Right forelimb (tissue), 1 donor: Measurements from ENCODE around the gene LDLRAD2.
A peak's percentile ranks its signal among the peaks of the same experiment; 100 is the strongest.
"Not testable (repeated sequence)": the region's sequence is repeated elsewhere in the genome, so short reads cannot be mapped to it uniquely, and the experiment has no call there.

Experiments used
- DNase-seq: peaks from one replicate; pipeline ENCODE4 v3.0.0-alpha.2; 2018

The LDLRAD2 gene

DNA sequence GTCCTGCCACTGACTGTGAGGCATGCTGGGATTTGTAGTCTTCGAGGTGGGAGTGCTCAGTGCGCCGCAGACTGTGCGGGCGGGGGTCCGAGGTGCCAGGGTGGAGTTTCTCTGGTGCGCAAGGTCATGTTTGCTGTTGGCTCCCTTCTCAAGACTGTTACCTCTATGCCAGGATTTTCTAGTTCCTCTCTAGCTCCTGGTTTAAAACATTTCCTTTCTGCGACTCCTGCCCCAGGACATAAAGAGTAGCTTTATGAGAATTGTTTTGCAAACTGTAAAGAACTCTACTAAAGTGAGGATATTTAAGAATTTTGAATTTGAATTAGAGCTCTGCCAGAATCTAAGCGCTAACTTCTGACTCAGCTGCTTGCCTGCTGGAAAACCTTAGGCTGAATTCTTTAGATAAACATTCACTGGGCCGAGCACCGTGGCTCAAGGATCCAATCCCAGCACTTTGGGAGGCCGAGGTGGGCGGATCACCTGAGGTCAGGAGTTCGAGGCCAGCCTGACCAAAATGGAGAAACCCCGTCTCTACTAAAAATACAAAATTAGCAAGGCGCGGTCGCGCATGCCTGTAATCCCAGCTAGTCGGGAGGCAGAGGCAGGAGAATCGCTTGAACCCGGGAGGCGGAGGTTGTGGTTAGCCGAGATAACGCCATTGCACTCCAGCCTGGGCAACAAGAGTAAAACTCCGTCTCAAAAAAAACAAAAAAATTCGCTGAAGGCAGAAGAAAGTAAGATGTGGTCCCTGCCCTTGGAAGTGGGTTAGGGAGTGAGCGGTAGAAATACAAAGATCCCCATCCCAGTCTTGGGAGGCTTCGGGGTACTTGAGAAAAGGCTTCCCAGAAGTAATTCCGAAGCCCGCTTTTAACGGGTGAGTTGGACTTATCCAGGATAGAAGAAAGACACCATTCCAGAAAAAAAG is 28.1 kb upstream of the LDLRAD2 start:
- DNase-seq, result peak; percentile 97

DNA sequence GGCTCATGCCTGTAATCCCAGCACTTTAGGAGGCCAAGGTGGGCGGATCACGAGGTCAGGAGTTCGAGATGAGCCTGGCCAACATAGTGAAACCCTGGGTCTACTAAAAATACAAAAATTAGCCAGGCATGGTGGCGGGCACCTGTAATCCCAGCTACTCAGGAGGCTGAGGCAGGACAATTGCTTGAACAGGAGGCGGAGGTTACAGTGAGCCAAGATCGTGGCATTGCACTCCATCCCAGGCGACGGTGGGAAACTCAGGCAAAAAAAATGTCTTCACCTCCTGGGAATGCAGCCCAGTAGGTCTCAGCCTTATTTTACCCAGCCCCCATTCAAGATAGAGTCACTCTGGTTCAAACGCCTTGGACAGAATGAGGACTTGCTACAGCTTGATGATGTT is 26.3 kb upstream of the LDLRAD2 start:
- DNase-seq, result not testable (repeated sequence)

- DNase-seq, result no peak
Observed at GRCh38 chr1:21786640-21787039, 25.4 kb upstream of the LDLRAD2 start.

GRCh38 chr1:21793104-21793503 is 19.0 kb upstream of the LDLRAD2 start:
- DNase-seq, result no peak

DNA sequence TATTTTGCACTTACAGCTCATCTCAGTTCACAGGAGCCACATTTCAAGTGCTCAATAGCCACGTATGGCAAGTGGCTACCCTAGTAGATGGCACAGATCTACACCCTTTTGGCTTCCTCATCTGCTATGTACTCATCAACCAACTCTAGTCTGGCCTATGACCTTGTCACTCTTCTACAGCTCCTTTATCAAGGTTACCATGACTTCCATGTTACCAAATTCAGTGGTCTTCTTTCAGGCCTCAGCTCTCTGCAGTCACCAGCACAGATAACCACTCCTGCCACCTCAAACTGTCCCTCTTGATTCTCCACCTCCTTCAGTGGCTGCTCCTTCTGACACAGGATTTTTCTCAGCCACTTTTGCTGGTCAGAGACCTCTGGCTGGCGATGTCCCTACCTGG is 17.4 kb upstream of the LDLRAD2 start:
- DNase-seq, result no peak

DNA sequence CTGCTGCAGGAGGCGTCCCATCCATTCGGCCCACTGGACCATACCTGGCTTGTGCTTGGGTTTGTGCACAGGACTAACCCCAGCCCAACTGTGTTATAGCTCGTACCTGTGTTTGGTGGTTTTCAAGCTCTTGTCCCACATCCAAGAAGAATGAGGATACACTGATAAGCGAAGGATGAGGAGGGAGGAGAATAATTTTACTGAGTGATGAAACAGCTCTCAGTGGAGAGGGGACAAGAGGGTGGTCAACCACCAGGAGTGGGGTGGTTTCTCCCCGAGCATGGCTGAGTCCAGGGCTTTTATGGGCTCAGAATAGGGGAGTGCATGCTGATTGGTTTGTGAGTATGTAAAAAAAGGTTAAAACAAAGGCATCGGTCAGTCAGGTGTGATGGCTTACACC is 17.0 kb upstream of the LDLRAD2 start:
- no peak for DNase-seq

- no peak for DNase-seq
Observed at GRCh38 chr1:21799730-21800129, 12.3 kb upstream of the LDLRAD2 start.

GRCh38 chr1:21801100-21801499 is 11.0 kb upstream of the LDLRAD2 start:
- DNase-seq, result no peak

GRCh38 chr1:21804536-21804935 is 7.5 kb upstream of the LDLRAD2 start:
- DNase-seq, result no peak

GRCh38 chr1:21813542-21813941 is 1.5 kb downstream of the LDLRAD2 start:
- DNase-seq, result no peak

- DNase-seq, result peak; percentile 67
Observed at GRCh38 chr1:21814241-21814918, 2.3 kb downstream of the LDLRAD2 start.

GRCh38 chr1:21814981-21815582 is 3.0 kb downstream of the LDLRAD2 start:
- DNase-seq, result no peak

DNA sequence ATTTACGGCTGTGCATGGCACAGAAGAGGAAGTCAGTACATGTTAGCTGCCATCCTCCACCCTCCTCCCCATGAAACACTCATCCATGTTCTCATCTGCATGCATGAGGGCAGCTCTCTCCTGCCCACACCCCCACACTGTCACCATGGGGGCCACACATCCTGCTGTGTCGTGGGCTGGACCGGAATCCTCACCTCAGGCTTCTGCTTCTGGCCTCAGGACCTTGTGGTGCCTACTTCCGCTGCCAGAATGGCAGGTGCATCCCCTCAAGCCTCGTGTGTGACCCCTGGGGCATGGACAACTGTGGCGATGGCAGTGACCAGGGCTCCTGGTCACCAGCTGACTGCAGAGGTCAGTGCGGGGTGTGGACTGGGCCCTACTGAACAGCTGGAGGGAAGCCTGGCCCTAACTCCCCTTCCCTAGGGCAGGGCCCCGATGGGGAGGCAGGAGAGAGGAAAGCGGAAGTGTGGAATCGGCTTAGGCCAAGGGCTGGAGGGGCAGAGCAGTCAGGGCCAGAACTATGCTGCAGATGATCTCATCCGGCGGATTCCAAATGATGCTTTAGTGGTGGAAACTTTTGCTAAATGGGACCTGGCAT is 3.8 kb downstream of the LDLRAD2 start:
- DNase-seq, result no peak

DNA sequence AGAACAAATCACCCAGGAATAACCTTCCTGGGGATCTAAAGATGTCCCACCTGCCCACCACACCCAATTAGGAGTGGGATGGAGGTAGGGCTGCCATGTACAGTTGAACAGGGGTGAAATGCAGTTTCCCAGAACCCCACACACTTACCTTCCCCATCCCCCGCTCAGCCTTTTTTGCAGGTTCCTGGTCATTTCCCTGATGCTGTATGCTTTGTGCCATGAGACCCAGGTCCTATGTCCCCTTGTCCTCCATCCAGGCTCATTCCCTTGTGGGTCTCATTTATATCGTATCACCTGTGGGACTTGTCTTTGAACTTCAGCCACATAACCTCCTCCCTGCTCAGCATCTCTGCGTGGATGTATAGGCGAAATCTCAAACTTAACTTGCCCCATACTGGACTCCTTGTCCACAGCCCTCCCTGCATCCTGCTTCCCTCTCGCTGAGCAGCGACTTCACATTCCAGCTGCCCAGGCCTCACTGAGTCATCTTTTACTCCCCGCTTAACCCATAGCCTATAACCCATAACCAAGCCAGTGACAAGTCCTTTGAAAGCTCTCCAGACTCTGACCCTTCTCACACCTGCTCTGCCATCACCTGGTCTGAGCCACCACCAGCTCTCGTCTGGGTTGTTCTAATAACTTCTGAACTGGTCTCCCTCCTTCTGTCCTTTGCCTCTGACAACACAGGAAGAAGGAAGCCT is 4.7 kb downstream of the LDLRAD2 start:
- no peak for DNase-seq

GRCh38 chr1:21818656-21819055 is 6.6 kb downstream of the LDLRAD2 start:
- no peak for DNase-seq

- no peak for DNase-seq
Observed at GRCh38 chr1:21820597-21821232, 8.7 kb downstream of the LDLRAD2 start.

DNA sequence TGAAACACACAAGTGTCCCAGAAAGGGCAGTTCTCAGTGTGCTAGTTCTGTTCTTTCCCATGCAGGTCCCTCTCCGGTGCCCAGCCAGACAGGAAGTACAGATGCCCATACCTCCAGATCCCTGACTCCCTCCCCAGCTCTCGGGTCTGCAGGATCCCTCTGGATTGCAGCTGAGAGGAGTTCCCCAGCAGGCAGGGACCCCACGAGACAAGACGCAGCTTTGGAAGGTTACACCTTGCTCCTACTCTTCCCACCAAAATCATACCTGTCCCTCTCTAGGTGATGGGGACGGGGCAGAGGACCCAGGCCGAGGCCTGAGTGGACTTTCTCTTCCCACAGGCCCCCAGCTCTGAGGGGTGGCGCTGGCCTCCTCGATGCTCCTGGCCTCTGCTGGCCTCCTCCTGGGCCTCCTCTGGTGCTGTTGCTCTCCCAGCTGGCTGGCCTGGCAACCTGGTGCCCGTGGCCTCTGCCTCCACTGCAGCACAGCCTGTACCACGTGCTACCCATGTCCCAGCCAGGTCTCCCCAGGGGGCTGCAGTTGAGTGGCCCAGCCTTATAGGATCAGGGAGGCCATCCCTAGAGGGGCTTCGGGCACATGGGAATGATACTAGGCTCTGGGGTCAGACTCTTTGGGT is 9.4 kb downstream of the LDLRAD2 start:
- no peak for DNase-seq

DNA sequence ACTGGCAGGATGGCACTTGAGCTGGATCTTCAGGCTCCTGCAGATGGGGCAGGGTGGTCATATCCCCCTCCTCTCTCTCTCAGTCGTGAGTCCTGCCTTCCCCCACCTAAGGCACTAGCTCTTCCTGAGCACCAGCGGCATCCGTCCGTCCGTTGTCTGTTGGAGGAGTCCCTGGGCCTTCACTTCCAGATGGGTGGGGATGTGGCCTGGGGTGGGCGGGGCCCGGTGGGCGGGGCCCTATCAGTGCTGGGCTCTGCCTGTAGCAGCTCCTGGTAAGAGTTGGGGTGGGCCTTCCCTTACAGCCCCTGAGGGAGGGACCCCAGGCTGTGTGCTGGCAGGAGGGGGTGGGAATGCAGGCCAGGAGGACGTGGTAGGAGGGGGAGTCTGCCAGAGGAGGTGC is 10.3 kb downstream of the LDLRAD2 start:
- DNase-seq, result no peak

DNA sequence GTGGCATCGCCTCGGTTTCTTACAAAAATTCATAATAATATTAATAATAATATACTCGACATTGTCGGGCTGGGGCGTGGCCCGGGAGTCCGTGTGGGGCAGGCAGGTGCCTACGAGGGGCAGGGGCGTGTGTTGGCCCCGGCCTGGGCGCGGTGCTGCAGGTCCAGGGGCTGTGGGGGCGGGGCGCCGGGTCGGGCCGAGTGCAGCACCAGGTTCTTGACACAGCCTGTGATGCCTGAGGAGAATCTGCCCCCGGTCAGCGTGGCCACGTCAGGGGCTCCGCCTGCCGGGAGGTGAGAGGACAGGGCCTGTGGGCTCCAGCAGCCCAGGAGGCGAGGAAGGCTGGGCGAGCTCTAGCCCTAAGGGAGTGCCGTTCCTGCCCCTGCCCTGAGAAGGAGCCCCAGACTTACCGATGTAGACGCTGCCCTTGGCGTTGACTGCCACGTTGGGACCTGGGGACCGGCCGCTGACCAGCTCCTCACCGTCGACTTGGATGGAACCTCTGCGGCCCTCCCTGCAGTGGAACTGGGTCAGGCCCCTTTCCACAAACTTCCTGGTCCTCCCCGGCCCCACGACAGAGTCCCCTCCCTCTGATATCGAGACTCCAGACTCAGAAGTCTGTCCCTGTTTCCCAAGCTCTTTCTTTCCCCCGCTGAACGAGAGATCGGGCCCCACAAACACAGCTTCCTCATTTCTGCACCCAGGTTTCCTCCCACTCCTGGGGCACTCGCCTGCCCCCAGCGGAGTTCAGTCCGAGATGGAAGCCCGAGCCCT is 11.3 kb downstream of the LDLRAD2 start:
- no peak for DNase-seq

GRCh38 chr1:21823980-21824702 is 12.1 kb downstream of the LDLRAD2 start:
- DNase-seq, result no peak
